ENCODE results near the gene BARHL2. TPM values are rescaled to one million over a fixed set of nuclear protein-coding genes. Genes with fewer than 3 reads are reported as not detected.

Gene BARHL2
- total and polyA plus RNA-seq, 10 of the 15 experiments (the other 5 are each of a cell fraction or from before 2014, with no cell fraction given), result not detected

GRCh38 chr1:90709535-90709934 is 7.6 kb downstream of the BARHL2 start:
- POLR2A ChIA-PET, result no interaction called here
- ATAC-seq (no peak), DNase-seq (ENCODE audit: low read depth, low spot score) (no peak), FAIRE-seq (no peak)
- Histone ChIP-seq H2AFZ (ENCODE audit: control insufficient read depth, low read depth, low read length) (no peak overlapping the region), H3K27ac (ENCODE audit: control insufficient read depth, insufficient read depth) (no peak overlapping the region), H3K27me3 (replicated peaks in 1 of 2; ENCODE audit: control insufficient read depth in 2 of 2, insufficient read depth in 2 of 2, low read length in 1 of 2) (peaks cover 29 to 32% of the 10 kb centered on the region in 2 experiments), H3K4me3 (no peak overlapping the region), H3K4me1 (ENCODE audit: control insufficient read depth, insufficient read depth, low read length) (no peaks in the 10 kb centered on the region), H3K9ac (ENCODE audit: control insufficient read depth, insufficient read depth, low read length) (no peak overlapping the region), H4K20me1 (ENCODE audit: control insufficient read depth, insufficient read depth) (no peaks in the 10 kb centered on the region), H3K4me2 (ENCODE audit: control insufficient read depth, insufficient read depth) (no peak overlapping the region), H3K9me3 (replicated peaks; ENCODE audit: control insufficient read depth, insufficient read depth, low read length) (no peaks in the 10 kb centered on the region; the same call in 2 of the 3 replicates), H3K79me2 (ENCODE audit: control insufficient read depth, insufficient read depth, low read length) (no peaks in the 10 kb centered on the region), H3K36me3 (ENCODE audit: control insufficient read depth in 2 of 2, insufficient read depth in 2 of 2, low read length in 1 of 2) (no peaks in the 10 kb centered on the region)
- no peak for TF ChIP-seq ZNF384 (IDR thresholded peaks at IDR 0.05; ENCODE audit: borderline replicate concordance, low read depth, low read length)
- TF ChIP-seq CEBPZ (IDR thresholded peaks at IDR 0.05; ENCODE audit: low read depth, low read length), result no peak
- no peak for TF ChIP-seq CREM (IDR thresholded peaks at IDR 0.05; ENCODE audit: low read depth)
- TF ChIP-seq BCL3 (IDR thresholded peaks at IDR 0.05; ENCODE audit: borderline replicate concordance, insufficient read depth, low read depth, low read length, poor library complexity, severe bottlenecking), result no peak
- TF ChIP-seq SUZ12 (IDR thresholded peaks at IDR 0.05; ENCODE audit: unreplicated experiment), result no peak
- no peak for TF ChIP-seq IKZF1 (conservative IDR thresholded peaks at IDR 0.05)
- no peak for TF ChIP-seq CTCF (IDR thresholded peaks at IDR 0.05 in 2 of 3, conservative IDR thresholded peaks at IDR 0.05 in 1 of 3; ENCODE audit: control insufficient read depth in 2 of 3, extremely low read depth in 1 of 3, insufficient read depth in 1 of 3, low read depth in 3 of 3, low read length in 3 of 3)
- no peak for TF ChIP-seq RELA (IDR thresholded peaks at IDR 0.05; ENCODE audit: borderline replicate concordance, partially characterized antibody)
- TF ChIP-seq NBN (IDR thresholded peaks at IDR 0.05), result no peak
- no peak for TF ChIP-seq YY1 (IDR thresholded peaks at IDR 0.05; ENCODE audit: low read depth, low read length)
- no peak for TF ChIP-seq RAD21 (IDR thresholded peaks at IDR 0.05; ENCODE audit: insufficient read depth, low read depth, low read length)
- TF ChIP-seq MYB (IDR thresholded peaks at IDR 0.05; ENCODE audit: borderline replicate concordance, low read depth, low read length), result no peak
- intact Hi-C loops (cut with micrococcal nuclease; ENCODE audit: unreplicated experiment), result no loop called here
- CTCF ChIA-PET, result interaction anchor here (0.9 kb wide), 1 partner anchor 12 kb away, joined by 5 read pairs; no protein-coding TSS in a partner anchor
- no TSS peak for BruUV-seq (replicated peaks)
- RAD21 ChIA-PET (ENCODE audit: unreplicated experiment), result no interaction called here
- SMC1A ChIA-PET (ENCODE audit: uncharacterized antibody, unreplicated experiment), result no interaction called here
- WGBS (ENCODE audit: insufficient coverage, insufficient replicate concordance, low lambda C conversion rate, missing lambda C conversion rate), result 98% methylated on average over 2 of the region's 2 CpGs
- in situ Hi-C loops (cut with MboI), result no loop called here
